ENCODE results near the gene RMDN3. TPM values are rescaled to one million over a fixed set of nuclear protein-coding genes. Genes with fewer than 3 reads are reported as not detected.

Gene RMDN3
- total and polyA plus RNA-seq, 4 donors = 27.5 to 33.8 (median 30.2) TPM

DNA sequence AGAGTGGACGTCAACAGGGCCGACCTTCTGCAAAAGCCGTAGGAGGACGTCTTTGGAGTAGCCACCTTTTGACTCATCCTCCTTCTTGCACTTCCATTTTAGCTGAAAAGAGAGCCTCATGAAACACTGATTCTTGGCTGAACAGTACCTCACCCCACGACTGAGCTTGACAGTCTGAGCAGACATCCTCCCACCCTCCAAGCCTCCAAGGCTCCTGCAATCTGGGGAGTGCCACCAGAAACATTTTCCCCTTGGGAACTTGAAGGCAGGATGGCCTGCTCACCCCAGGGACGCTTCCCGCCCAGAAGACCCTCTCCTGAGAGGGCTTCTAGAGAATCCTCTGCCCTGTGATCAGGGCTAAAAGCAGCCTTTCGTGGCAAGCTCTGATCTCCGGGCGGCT is 20.0 kb upstream of the RMDN3 start:
- 95% methylated on average over 10 of the region's 10 CpGs for WGBS

DNA sequence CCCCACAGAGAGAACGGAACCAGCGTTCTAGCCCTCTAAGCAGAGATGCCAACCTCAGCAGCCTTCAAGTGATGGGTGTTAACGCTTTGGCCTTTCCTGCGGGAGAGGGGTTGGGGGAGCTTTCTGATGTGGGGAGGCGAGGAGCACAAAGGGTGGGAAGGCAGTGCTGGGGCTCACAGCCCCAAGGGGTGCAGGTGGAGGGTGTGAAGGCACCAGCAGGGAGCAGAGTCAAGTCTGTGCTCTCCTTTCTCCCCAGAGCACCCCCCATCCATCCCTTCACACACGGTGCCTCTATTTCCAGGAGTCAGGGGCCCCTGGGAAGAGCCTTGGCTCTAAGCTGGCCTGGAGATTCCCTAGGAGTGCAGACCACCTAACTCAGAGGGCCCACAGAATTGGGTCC is 18.8 kb upstream of the RMDN3 start:
- WGBS = 92% methylated on average over 6 of the region's 6 CpGs
- no peak for DNase-seq (ENCODE audit: low spot score)
- peaks cover 4 to 54% (median 39%) of the 10 kb centered on the region in 4 donors for H3K4me1 ChIP-seq (ENCODE audit: control insufficient read depth in 4 of 4, insufficient read depth in 4 of 4, low read length in 3 of 4)
- no peak for TF ChIP-seq FOXA1 (IDR thresholded peaks at IDR 0.05)
- TF ChIP-seq, protein P1, sequence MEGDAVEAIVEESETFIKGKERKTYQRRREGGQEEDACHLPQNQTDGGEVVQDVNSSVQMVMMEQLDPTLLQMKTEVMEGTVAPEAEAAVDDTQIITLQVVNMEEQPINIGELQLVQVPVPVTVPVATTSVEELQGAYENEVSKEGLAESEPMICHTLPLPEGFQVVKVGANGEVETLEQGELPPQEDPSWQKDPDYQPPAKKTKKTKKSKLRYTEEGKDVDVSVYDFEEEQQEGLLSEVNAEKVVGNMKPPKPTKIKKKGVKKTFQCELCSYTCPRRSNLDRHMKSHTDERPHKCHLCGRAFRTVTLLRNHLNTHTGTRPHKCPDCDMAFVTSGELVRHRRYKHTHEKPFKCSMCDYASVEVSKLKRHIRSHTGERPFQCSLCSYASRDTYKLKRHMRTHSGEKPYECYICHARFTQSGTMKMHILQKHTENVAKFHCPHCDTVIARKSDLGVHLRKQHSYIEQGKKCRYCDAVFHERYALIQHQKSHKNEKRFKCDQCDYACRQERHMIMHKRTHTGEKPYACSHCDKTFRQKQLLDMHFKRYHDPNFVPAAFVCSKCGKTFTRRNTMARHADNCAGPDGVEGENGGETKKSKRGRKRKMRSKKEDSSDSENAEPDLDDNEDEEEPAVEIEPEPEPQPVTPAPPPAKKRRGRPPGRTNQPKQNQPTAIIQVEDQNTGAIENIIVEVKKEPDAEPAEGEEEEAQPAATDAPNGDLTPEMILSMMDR (IDR thresholded peaks at IDR 0.05; ENCODE audit: low read depth, low read length, missing input control) = no peak
- TF ChIP-seq GABPA (IDR thresholded peaks at IDR 0.05 in 1 of 2, conservative IDR thresholded peaks at IDR 0.05 in 1 of 2) = no peak
- no peak for TF ChIP-seq HNF4G (IDR thresholded peaks at IDR 0.05)
- TF ChIP-seq, protein P2, sequence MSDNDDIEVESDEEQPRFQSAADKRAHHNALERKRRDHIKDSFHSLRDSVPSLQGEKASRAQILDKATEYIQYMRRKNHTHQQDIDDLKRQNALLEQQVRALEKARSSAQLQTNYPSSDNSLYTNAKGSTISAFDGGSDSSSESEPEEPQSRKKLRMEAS (IDR thresholded peaks at IDR 0.05) = no peak
- TF ChIP-seq, protein P3, sequence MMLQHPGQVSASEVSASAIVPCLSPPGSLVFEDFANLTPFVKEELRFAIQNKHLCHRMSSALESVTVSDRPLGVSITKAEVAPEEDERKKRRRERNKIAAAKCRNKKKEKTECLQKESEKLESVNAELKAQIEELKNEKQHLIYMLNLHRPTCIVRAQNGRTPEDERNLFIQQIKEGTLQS (IDR thresholded peaks at IDR 0.05) = no peak
- TF ChIP-seq SP1 (IDR thresholded peaks at IDR 0.05) = no peak
- TF ChIP-seq RXRA (IDR thresholded peaks at IDR 0.05) = no peak

More for the DNA sequence above, 20.0 kb upstream of the RMDN3 start:
- Histone ChIP-seq H3K9me3 (ENCODE audit: control insufficient read depth in 4 of 4, low read length in 3 of 4) (no peaks in the 10 kb centered on the region), H3K27ac (ENCODE audit: low read depth in 1 of 2, low read length in 2 of 2) (no peak overlapping the region), H3K4me1 (ENCODE audit: control insufficient read depth in 4 of 4, insufficient read depth in 4 of 4, low read length in 3 of 4) (peaks cover 4 to 43% (median 36%) of the 10 kb centered on the region in 4 donors), H3K9ac (ENCODE audit: low read depth in 1 of 2, low read length in 2 of 2) (no peak overlapping the region), H3K4me3 (ENCODE audit: low read depth in 1 of 3, low read length in 3 of 3) (no peak overlapping the region), H3K27me3 (ENCODE audit: control insufficient read depth in 4 of 4, insufficient read depth in 4 of 4, low read length in 3 of 4) (no peaks in the 10 kb centered on the region), H3K36me3 (ENCODE audit: control insufficient read depth in 4 of 4, insufficient read depth in 3 of 4, low read depth in 1 of 4, low read length in 3 of 4) (peaks cover 4 to 33% (median 22%) of the 10 kb centered on the region in 4 donors)
- no peak for TF ChIP-seq SP1 (IDR thresholded peaks at IDR 0.05)
- TF ChIP-seq RXRA (IDR thresholded peaks at IDR 0.05) = no peak
- TF ChIP-seq, protein P2 (IDR thresholded peaks at IDR 0.05) = no peak
- TF ChIP-seq, protein P4, sequence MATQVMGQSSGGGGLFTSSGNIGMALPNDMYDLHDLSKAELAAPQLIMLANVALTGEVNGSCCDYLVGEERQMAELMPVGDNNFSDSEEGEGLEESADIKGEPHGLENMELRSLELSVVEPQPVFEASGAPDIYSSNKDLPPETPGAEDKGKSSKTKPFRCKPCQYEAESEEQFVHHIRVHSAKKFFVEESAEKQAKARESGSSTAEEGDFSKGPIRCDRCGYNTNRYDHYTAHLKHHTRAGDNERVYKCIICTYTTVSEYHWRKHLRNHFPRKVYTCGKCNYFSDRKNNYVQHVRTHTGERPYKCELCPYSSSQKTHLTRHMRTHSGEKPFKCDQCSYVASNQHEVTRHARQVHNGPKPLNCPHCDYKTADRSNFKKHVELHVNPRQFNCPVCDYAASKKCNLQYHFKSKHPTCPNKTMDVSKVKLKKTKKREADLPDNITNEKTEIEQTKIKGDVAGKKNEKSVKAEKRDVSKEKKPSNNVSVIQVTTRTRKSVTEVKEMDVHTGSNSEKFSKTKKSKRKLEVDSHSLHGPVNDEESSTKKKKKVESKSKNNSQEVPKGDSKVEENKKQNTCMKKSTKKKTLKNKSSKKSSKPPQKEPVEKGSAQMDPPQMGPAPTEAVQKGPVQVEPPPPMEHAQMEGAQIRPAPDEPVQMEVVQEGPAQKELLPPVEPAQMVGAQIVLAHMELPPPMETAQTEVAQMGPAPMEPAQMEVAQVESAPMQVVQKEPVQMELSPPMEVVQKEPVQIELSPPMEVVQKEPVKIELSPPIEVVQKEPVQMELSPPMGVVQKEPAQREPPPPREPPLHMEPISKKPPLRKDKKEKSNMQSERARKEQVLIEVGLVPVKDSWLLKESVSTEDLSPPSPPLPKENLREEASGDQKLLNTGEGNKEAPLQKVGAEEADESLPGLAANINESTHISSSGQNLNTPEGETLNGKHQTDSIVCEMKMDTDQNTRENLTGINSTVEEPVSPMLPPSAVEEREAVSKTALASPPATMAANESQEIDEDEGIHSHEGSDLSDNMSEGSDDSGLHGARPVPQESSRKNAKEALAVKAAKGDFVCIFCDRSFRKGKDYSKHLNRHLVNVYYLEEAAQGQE (IDR thresholded peaks at IDR 0.05) = no peak
- TF ChIP-seq JUND (IDR thresholded peaks at IDR 0.05) = no peak
- TF ChIP-seq, protein P3 (IDR thresholded peaks at IDR 0.05) = no peak
- no peak for TF ChIP-seq GABPA (IDR thresholded peaks at IDR 0.05 in 1 of 2, conservative IDR thresholded peaks at IDR 0.05 in 1 of 2)
- TF ChIP-seq, protein P5, sequence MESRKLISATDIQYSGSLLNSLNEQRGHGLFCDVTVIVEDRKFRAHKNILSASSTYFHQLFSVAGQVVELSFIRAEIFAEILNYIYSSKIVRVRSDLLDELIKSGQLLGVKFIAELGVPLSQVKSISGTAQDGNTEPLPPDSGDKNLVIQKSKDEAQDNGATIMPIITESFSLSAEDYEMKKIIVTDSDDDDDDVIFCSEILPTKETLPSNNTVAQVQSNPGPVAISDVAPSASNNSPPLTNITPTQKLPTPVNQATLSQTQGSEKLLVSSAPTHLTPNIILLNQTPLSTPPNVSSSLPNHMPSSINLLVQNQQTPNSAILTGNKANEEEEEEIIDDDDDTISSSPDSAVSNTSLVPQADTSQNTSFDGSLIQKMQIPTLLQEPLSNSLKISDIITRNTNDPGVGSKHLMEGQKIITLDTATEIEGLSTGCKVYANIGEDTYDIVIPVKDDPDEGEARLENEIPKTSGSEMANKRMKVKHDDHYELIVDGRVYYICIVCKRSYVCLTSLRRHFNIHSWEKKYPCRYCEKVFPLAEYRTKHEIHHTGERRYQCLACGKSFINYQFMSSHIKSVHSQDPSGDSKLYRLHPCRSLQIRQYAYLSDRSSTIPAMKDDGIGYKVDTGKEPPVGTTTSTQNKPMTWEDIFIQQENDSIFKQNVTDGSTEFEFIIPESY (IDR thresholded peaks at IDR 0.05) = no peak
- TF ChIP-seq, protein P1 (IDR thresholded peaks at IDR 0.05; ENCODE audit: low read depth, low read length, missing input control) = no peak
- no peak for DNase-seq (ENCODE audit: low spot score)

More for the DNA sequence above, 18.8 kb upstream of the RMDN3 start:
- H3K27me3 ChIP-seq (ENCODE audit: control insufficient read depth in 4 of 4, insufficient read depth in 4 of 4, low read length in 3 of 4) = no peaks in the 10 kb centered on the region
- H3K4me3 ChIP-seq (ENCODE audit: low read depth in 1 of 3, low read length in 3 of 3) = no peak overlapping the region
- H3K9ac ChIP-seq (ENCODE audit: low read depth in 1 of 2, low read length in 2 of 2) = no peak overlapping the region
- H3K27ac ChIP-seq (ENCODE audit: low read depth in 1 of 2, low read length in 2 of 2) = no peak overlapping the region
- peaks cover 1 to 24% (median 17%) of the 10 kb centered on the region in 4 donors for H3K36me3 ChIP-seq (ENCODE audit: control insufficient read depth in 4 of 4, insufficient read depth in 3 of 4, low read depth in 1 of 4, low read length in 3 of 4)
- H3K9me3 ChIP-seq (ENCODE audit: control insufficient read depth in 4 of 4, low read length in 3 of 4) = no peaks in the 10 kb centered on the region
